Activated CD8-positive, alpha-beta T cell treated with anti-CD3 and anti-CD28 coated beads, Interleukin-2, amount 10 ng/mL, durations not matched to agents 7 days and 5 days (primary cell): ENCODE data around the gene NLGN1. TPM values are rescaled to one million over a fixed set of nuclear protein-coding genes. Genes with fewer than 3 reads are reported as not detected.
"Not testable (repeated sequence)": the region's sequence is repeated elsewhere in the genome, so short reads cannot be mapped to it uniquely, and the experiment has no call there.

Experiments
- ATAC-seq: fragments of 150-1000 bp; cut with Tn5 transposase; one replicate; pipeline ENCODE4 v1.10.0; 2021; ENCODE audit warnings: moderate library complexity
- CTCF ChIA-PET: fragments of 350-600 bp; sonication (Branson Sonifier 250); formaldehyde crosslinking; loops from one replicate; lab custom pipeline; 2021; ENCODE audit warnings: antibody characterized with exemption; lab: Charles Lee
- POLR2A ChIA-PET: fragments of 350-600 bp; sonication (Branson Sonifier 250); formaldehyde crosslinking; loops from one replicate; lab custom pipeline; 2021; ENCODE audit warnings: antibody characterized with exemption; lab: Charles Lee
- DNase-seq: peaks from one replicate; pipeline ENCODE4 v3.0.0-alpha.2; 2020
- H3K27ac Mint-ChIP-seq: one replicate; pipeline ENCODE4 v1.8.0; 2021; ENCODE audit warnings: mild to moderate bottlenecking, mixed read lengths
- H3K27me3 Mint-ChIP-seq: one replicate; pipeline ENCODE4 v1.8.0; 2021; ENCODE audit warnings: low read depth, mixed read lengths
- H3K36me3 Mint-ChIP-seq: one replicate; pipeline ENCODE4 v1.8.0; 2021; ENCODE audit warnings: low read depth, mixed read lengths
- H3K4me1 Mint-ChIP-seq: one replicate; pipeline ENCODE4 v1.8.0; 2021; ENCODE audit warnings: low read depth, mixed read lengths
- H3K4me3 Mint-ChIP-seq: one replicate; pipeline ENCODE4 v1.8.0; 2021; ENCODE audit warnings: mild to moderate bottlenecking, mixed read lengths
- H3K9me3 Mint-ChIP-seq: one replicate; pipeline ENCODE4 v1.8.0; 2022; ENCODE audit warnings: mixed read lengths; ENCODE audit not compliant: insufficient read depth
- total RNA-seq, 2 experiments: library from RNA; stranded (reverse); gene quantifications; one replicate each; pipeline ENCODE4 v1.2.3, GENCODE V29; 2021

The NLGN1 gene
- total RNA-seq, 2 experiments from 2014 or later, result not detected

DNA sequence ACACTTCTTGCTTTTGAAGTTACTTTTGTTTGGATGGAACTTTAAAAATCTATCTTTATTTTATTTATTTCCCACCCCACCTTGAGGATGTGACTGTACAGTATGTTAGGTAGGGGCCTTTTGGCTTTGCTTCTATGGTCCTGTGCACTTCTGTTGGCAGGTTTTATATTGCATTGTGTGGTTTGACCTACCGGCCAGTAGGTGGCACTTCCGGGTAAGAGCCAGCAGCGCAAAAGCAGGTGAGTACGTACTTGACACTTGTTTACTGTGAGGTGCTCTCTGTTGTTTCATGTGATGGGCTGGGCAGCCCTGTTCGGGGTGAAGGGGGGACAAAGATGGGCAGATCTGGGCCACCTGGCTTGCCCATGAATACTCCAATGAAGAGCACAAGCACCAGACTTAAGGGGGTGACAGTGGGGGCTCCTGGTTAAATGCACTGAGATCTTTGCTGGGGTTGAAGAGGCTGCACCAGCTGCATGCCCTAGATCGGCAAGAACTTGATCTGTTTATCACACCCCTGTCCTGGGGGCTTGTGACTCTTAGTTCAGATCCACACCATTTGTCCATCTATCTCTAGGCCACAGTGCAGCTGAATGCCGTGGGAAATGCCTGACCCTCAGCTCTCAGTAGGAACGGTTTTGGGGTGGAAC lies 131.6 kb downstream of the NLGN1 start:
- DNase-seq (no peak), ATAC-seq (peak; percentile 69)
- CTCF ChIA-PET, result no interaction called here
- Mint-ChIP-seq H3K4me3 (no peak overlapping the region), H3K9me3 (peaks cover 29% of the 10 kb centered on the region), H3K27ac (no peak overlapping the region), H3K36me3 (no peaks in the 10 kb centered on the region), H3K4me1 (no peaks in the 10 kb centered on the region), H3K27me3 (no peaks in the 10 kb centered on the region)
- POLR2A ChIA-PET, result no interaction called here

DNA sequence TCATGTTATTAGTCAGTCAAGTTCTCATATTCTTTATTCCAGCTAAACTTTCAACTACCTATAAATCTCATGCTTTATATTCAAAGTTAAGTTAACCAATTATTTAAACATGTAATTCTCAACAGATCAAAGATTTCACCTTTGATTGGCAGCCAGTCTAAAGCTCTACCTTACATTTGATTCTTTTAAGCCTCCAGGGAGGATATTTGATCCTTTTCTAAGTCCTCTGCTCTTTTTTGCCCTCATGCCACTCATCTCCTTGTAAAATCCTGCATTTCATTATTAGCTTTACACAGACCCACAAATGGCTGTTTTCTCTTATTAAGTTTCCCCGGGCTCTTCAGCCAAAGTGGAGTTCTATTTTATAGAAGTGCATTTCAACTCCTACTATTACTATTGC lies 134.1 kb downstream of the NLGN1 start:
- H3K4me1 Mint-ChIP-seq, result no peaks in the 10 kb centered on the region
- ATAC-seq (no peak), DNase-seq (no peak)
- no peak overlapping the region for H3K27ac Mint-ChIP-seq
- H3K27me3 Mint-ChIP-seq, result no peaks in the 10 kb centered on the region
- H3K9me3 Mint-ChIP-seq, result peaks cover 10% of the 10 kb centered on the region
- no peaks in the 10 kb centered on the region for H3K36me3 Mint-ChIP-seq
- ChIA-PET POLR2A (no interaction called here), CTCF (no interaction called here)
- H3K4me3 Mint-ChIP-seq, result no peak overlapping the region

- Mint-ChIP-seq H3K4me3 (no peak overlapping the region), H3K27me3 (no peaks in the 10 kb centered on the region), H3K36me3 (no peaks in the 10 kb centered on the region), H3K4me1 (no peaks in the 10 kb centered on the region), H3K27ac (no peak overlapping the region), H3K9me3 (no peaks in the 10 kb centered on the region)
- CTCF ChIA-PET, result no interaction called here
- ATAC-seq (no peak), DNase-seq (no peak)
- POLR2A ChIA-PET, result no interaction called here
Observed at GRCh38 chr3:173538410-173538809, 140.9 kb downstream of the NLGN1 start.

GRCh38 chr3:173545590-173545989 lies 148.0 kb downstream of the NLGN1 start:
- H3K36me3 Mint-ChIP-seq, DNase-seq, H3K4me1 Mint-ChIP-seq, H3K9me3 Mint-ChIP-seq, POLR2A ChIA-PET, H3K27ac Mint-ChIP-seq, H3K4me3 Mint-ChIP-seq, H3K27me3 Mint-ChIP-seq, ATAC-seq, CTCF ChIA-PET: not testable (repeated sequence)

DNA sequence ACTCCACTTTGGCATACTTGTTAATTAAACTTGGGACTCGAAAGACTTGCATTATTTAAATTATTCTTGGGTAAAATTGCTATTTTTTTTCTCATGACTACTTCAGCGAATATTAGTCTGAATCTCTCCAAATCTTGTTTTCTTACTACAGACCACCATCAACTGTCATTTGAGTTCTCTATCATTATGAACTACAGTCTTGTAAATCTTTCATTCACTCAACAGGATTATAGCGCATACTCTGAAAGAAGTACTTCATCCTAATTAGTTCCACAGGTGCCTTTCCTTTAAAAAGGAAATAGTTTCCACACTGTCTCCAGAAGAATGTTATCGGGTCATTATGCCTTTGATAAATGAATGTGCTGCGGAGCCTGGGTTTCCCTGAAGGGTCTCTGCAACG lies 149.5 kb downstream of the NLGN1 start:
- no peaks in the 10 kb centered on the region for H3K4me1 Mint-ChIP-seq
- ATAC-seq, result no peak

DNA sequence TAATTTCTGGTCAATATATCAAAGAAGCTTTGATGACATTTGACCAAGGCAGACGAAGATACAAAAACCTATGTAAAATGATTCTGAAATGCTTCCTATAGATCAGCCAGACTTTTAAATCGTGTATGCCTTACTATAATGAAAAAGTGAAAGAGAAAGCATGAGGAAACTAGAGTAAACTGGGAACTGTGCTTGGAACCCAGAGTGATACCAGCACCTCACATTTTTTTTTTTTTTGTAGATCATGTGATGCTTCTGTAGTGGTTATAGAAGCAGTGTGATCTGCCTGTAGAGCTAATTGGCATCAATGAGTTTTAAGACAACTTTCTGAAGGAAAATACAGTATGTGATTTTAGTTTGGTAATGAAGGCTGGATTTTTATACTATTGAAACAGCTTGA lies 150.7 kb downstream of the NLGN1 start:
- CTCF ChIA-PET, result no interaction called here
- Mint-ChIP-seq H3K36me3 (no peaks in the 10 kb centered on the region), H3K9me3 (no peaks in the 10 kb centered on the region), H3K4me3 (no peak overlapping the region), H3K27ac (no peak overlapping the region), H3K27me3 (no peaks in the 10 kb centered on the region), H3K4me1 (no peaks in the 10 kb centered on the region)
- POLR2A ChIA-PET, result no interaction called here
- no peak for DNase-seq
- no peak for ATAC-seq

More for the DNA sequence above, 149.5 kb downstream of the NLGN1 start:
- H3K4me3 Mint-ChIP-seq, result no peak overlapping the region
- no peaks in the 10 kb centered on the region for H3K27me3 Mint-ChIP-seq
- no peaks in the 10 kb centered on the region for H3K9me3 Mint-ChIP-seq
- no peaks in the 10 kb centered on the region for H3K36me3 Mint-ChIP-seq
- DNase-seq, result no peak
- CTCF ChIA-PET, result no interaction called here
- POLR2A ChIA-PET, result no interaction called here
- H3K27ac Mint-ChIP-seq, result no peak overlapping the region

GRCh38 chr3:173552526-173552925 lies 155.0 kb downstream of the NLGN1 start:
- no peaks in the 10 kb centered on the region for H3K9me3 Mint-ChIP-seq
- ChIA-PET CTCF (no interaction called here), POLR2A (no interaction called here)
- H3K4me3 Mint-ChIP-seq, result no peak overlapping the region
- ATAC-seq (no peak), DNase-seq (no peak)
- H3K27me3 Mint-ChIP-seq, result no peaks in the 10 kb centered on the region
- no peaks in the 10 kb centered on the region for H3K4me1 Mint-ChIP-seq
- H3K27ac Mint-ChIP-seq, result no peak overlapping the region
- H3K36me3 Mint-ChIP-seq, result no peaks in the 10 kb centered on the region

GRCh38 chr3:173553635-173554280 lies 156.2 kb downstream of the NLGN1 start:
- POLR2A ChIA-PET, result no interaction called here
- H3K27me3 Mint-ChIP-seq, result no peaks in the 10 kb centered on the region
- CTCF ChIA-PET, result no interaction called here
- H3K27ac Mint-ChIP-seq, result no peak overlapping the region
- H3K36me3 Mint-ChIP-seq, result no peaks in the 10 kb centered on the region
- no peak overlapping the region for H3K4me3 Mint-ChIP-seq
- no peaks in the 10 kb centered on the region for H3K9me3 Mint-ChIP-seq
- H3K4me1 Mint-ChIP-seq, result no peaks in the 10 kb centered on the region
- no peak for ATAC-seq
- DNase-seq, result no peak

- H3K27me3 Mint-ChIP-seq, result no peaks in the 10 kb centered on the region
- ATAC-seq (no peak), DNase-seq (no peak)
- CTCF ChIA-PET, result no interaction called here
- H3K36me3 Mint-ChIP-seq, result no peaks in the 10 kb centered on the region
- no peaks in the 10 kb centered on the region for H3K4me1 Mint-ChIP-seq
- H3K27ac Mint-ChIP-seq, result no peak overlapping the region
- POLR2A ChIA-PET, result no interaction called here
- peaks cover 6% of the 10 kb centered on the region for H3K9me3 Mint-ChIP-seq
- no peak overlapping the region for H3K4me3 Mint-ChIP-seq
Observed at GRCh38 chr3:173556546-173556945, 159.0 kb downstream of the NLGN1 start.

GRCh38 chr3:173567997-173568396 lies 170.5 kb downstream of the NLGN1 start:
- H3K4me1 Mint-ChIP-seq, result no peaks in the 10 kb centered on the region
- no peak overlapping the region for H3K27ac Mint-ChIP-seq
- H3K9me3 Mint-ChIP-seq, result no peaks in the 10 kb centered on the region
- CTCF ChIA-PET, result no interaction called here
- POLR2A ChIA-PET, result no interaction called here
- DNase-seq (no peak), ATAC-seq (no peak)
- no peaks in the 10 kb centered on the region for H3K27me3 Mint-ChIP-seq
- no peaks in the 10 kb centered on the region for H3K36me3 Mint-ChIP-seq
- no peak overlapping the region for H3K4me3 Mint-ChIP-seq

DNA sequence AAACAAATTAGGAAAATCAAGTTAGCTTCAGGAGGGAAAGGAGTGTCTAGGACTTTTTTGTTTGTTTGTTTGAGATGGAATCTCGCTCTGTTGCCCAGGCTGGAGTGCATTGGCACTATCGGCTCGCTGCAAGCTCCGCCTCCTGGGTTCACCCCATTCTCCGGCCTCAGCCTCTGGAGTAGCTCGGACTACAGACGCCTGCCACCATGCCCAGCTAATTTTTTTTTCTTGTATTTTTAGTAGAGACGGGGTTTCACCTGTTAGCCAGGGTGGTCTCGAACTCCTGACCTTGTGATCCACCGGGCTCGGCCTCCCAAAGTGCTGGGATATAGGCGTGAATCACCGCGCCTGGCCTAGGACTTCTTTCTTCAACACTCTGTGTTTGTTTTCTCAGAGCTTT lies 171.1 kb downstream of the NLGN1 start:
- Mint-ChIP-seq H3K9me3 (no peaks in the 10 kb centered on the region), H3K36me3 (no peaks in the 10 kb centered on the region), H3K27me3 (no peaks in the 10 kb centered on the region), H3K4me3 (no peak overlapping the region), H3K27ac (no peak overlapping the region), H3K4me1 (no peaks in the 10 kb centered on the region)
- POLR2A ChIA-PET, result no interaction called here
- no peak for DNase-seq
- ATAC-seq, result no peak
- CTCF ChIA-PET, result no interaction called here

- Mint-ChIP-seq H3K9me3 (no peaks in the 10 kb centered on the region), H3K27me3 (peaks cover 19% of the 10 kb centered on the region), H3K4me1 (peaks cover 5% of the 10 kb centered on the region), H3K4me3 (no peak overlapping the region), H3K27ac (no peak overlapping the region), H3K36me3 (no peaks in the 10 kb centered on the region)
- ChIA-PET CTCF (no interaction called here), POLR2A (no interaction called here)
- DNase-seq, result no peak
- ATAC-seq, result no peak
Observed at GRCh38 chr3:173583496-173583895, 186.0 kb downstream of the NLGN1 start.
